HuH-7 (cell line): Measurements from ENCODE around the gene A2ML1.
"Not testable (repeated sequence)": the region's sequence is repeated elsewhere in the genome, so short reads cannot be mapped to it uniquely, and the experiment has no call there.

Source experiments
- DNase-seq: peaks from one replicate; pipeline ENCODE4 v3.0.0; 2011; ENCODE audit warnings: low spot score

A2ML1 gene

GRCh38 chr12:8906266-8907180 is 84.1 kb downstream of the A2ML1 start:
- no peak for DNase-seq

- no peak for DNase-seq
Observed at GRCh38 chr12:8907513-8907912, 85.1 kb downstream of the A2ML1 start.

GRCh38 chr12:8909752-8910151 is 87.3 kb downstream of the A2ML1 start:
- DNase-seq, result no peak

GRCh38 chr12:8911606-8912268 is 89.3 kb downstream of the A2ML1 start:
- DNase-seq, result no peak

- peak; percentile 15 for DNase-seq
Observed at GRCh38 chr12:8912914-8913313, 90.5 kb downstream of the A2ML1 start.

- DNase-seq, result no peak
Observed at GRCh38 chr12:8913702-8914032, 91.2 kb downstream of the A2ML1 start.

GRCh38 chr12:8914033-8914715 is 91.8 kb downstream of the A2ML1 start, which contains the start of gene PHC1:
TSS of gene PHC1 (plus strand) at chr12:8914509. CDS start at chr12:8917678, 3,169 bp downstream.
- DNase-seq, result peak; percentile 72

- peak; percentile 69 for DNase-seq
Observed at GRCh38 chr12:8914716-8915526, 92.5 kb downstream of the A2ML1 start.

- DNase-seq, result no peak
Observed at GRCh38 chr12:8916154-8916553, 93.7 kb downstream of the A2ML1 start.

- DNase-seq, result no peak
Observed at GRCh38 chr12:8917031-8917430, 94.6 kb downstream of the A2ML1 start.

GRCh38 chr12:8917751-8918150 is 95.3 kb downstream of the A2ML1 start:
- DNase-seq, result no peak

- not testable (repeated sequence) for DNase-seq
Observed at GRCh38 chr12:8919643-8920042, 97.2 kb downstream of the A2ML1 start.

- DNase-seq, result no peak
Observed at GRCh38 chr12:8922544-8922943, 100.1 kb downstream of the A2ML1 start.
